Esophagus squamous epithelium (tissue), 5 donors: Measurements from ENCODE around the gene MATN1. TPM values are rescaled to one million over a fixed set of nuclear protein-coding genes. Genes with fewer than 3 reads are reported as not detected.

Experiments used
- DNase-seq: peaks from one replicate; lab custom pipeline; 2025; lab: John Stamatoyannopoulos, UW
- H3K27ac ChIP-seq, 4 donors: fragments of 200-600 bp; sonication (generic); one replicate each; pipeline ENCODE4 v1.5.1; 2016 to 2019; ENCODE audit warnings: mild to moderate bottlenecking in 1 of 4
- H3K27me3 ChIP-seq, 4 donors: fragments of 200-600 bp; sonication (generic); 1 replicate in 3 of 4; 2 replicates in 1 of 4; pipeline versions ENCODE4 v1.5.1 to v1.6.0; 2017 to 2021; ENCODE audit warnings: antibody characterized with exemption in 1 of 4
- H3K36me3 ChIP-seq, 3 donors: fragments of 200-600 bp; sonication (generic); one replicate each; pipeline ENCODE4 v1.5.1; 2016 to 2019
- H3K4me1 ChIP-seq, 3 donors: fragments of 200-600 bp; sonication (generic); one replicate each; pipeline ENCODE4 v1.5.1; 2017 to 2019
- H3K4me3 ChIP-seq, 4 donors: fragments of 200-600 bp; sonication (generic); 1 replicate in 3 of 4; 2 replicates in 1 of 4; pipeline ENCODE4 v1.5.1; 2016 to 2019; ENCODE audit warnings: mild to moderate bottlenecking in 2 of 4, moderate library complexity in 1 of 4
- H3K9me3 ChIP-seq, 3 donors: fragments of 200-600 bp; sonication (generic); one replicate each; pipeline ENCODE4 v1.5.1; 2016 to 2019
- POLR2A ChIP-seq, 4 donors: fragments of 450-650 bp; IDR thresholded peaks; one replicate each; pipeline ENCODE4 v1.6.1; 2017; ENCODE audit warnings: antibody characterized with exemption in 4 of 4, mild to moderate bottlenecking in 4 of 4, moderate library complexity in 3 of 4
- WGBS, 2 donors: methylation state at CpG; one replicate each; pipeline ENCODE4 v1.1.5; 2018; 5-methylcytosine and 5-hydroxymethylcytosine counted together
- intact Hi-C: fragments of 100-400 bp; cut with DNase I; formaldehyde crosslinking; loops from one replicate; pipeline ENCODE4 v1.15.0; 2022
- total RNA-seq, 4 donors: library from RNA; depleted of rRNA; stranded (reverse); fragments of >200 nt; gene quantifications; one replicate each; pipeline ENCODE4 v1.1.0, GENCODE V29; 2016
- TF ChIP-seq, protein P1 (sequence below), 6 experiments: fragments of 450-650 bp in 4 of 6; fragments of 200-600 bp in 2 of 6; sonication (generic) in 2 of 6; IDR thresholded peaks; one replicate each; pipeline ENCODE4 v1.5.1; 2016 to 2019; ENCODE audit warnings: antibody characterized with exemption in 6 of 6, mild to moderate bottlenecking in 4 of 6, moderate library complexity in 4 of 6
- donor health status: DM: yes; HTN: yes; CAD: no.

The MATN1 gene
- total RNA-seq, 4 donors from 2014 or later: not detected

DNA sequence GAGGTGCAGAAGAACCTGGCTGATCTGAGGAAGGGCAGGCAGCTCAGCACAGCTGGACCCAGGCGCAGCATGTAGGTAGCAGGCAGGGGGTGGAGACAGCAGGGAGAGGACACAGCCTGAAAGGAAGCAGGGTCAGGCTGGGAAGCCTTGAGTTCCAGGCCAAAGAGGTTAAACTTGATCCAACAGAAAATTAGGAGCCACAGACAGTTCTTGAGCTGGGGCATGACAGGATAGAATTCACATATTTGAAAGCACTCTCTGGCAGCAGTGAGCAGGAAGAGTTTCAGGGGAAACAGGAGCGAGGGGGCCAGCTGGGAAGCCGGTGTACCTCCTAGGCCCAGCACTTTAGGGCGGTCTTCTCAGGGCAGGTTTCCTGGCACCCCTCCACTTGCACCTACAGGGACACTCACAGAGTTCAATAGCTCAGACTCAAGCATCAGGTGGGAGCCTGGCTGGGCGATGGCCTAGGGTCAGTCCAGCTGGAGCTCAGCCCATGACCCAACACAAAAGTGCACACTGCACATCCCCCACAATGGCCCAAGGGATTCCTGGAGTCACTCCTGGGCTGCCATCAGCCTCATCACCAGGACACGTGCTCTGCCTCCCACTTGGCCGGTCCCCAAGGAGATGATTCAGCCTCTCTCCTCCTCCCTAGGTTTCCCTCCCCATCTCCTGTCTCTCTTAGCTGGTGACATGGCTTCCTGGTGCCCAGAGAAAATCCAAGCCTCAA lies 22.7 kb downstream of the MATN1 start:
- WGBS, 2 donors: 40 to 72% methylated on average over 3 to 6 of the region's 7 CpGs
- Histone ChIP-seq H3K27me3 (peaks cover 0 to 2% (median 0%) of the 10 kb centered on the region in 4 donors), H3K9me3 (no peaks in the 10 kb centered on the region), H3K4me3 (no peak overlapping the region), H3K4me1 (peaks cover 5 to 53% (median 29%) of the 10 kb centered on the region in 3 donors), H3K27ac (peak overlapping the region in 2 of 4 donors; percentile 46 to 74), H3K36me3 (no peaks in the 10 kb centered on the region)
- intact Hi-C loops: no loop called here
- TF ChIP-seq, protein P1, sequence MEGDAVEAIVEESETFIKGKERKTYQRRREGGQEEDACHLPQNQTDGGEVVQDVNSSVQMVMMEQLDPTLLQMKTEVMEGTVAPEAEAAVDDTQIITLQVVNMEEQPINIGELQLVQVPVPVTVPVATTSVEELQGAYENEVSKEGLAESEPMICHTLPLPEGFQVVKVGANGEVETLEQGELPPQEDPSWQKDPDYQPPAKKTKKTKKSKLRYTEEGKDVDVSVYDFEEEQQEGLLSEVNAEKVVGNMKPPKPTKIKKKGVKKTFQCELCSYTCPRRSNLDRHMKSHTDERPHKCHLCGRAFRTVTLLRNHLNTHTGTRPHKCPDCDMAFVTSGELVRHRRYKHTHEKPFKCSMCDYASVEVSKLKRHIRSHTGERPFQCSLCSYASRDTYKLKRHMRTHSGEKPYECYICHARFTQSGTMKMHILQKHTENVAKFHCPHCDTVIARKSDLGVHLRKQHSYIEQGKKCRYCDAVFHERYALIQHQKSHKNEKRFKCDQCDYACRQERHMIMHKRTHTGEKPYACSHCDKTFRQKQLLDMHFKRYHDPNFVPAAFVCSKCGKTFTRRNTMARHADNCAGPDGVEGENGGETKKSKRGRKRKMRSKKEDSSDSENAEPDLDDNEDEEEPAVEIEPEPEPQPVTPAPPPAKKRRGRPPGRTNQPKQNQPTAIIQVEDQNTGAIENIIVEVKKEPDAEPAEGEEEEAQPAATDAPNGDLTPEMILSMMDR (IDR thresholded peaks at IDR 0.05): no peak
- TF ChIP-seq POLR2A (IDR thresholded peaks at IDR 0.05): no peak
- no peak for DNase-seq

DNA sequence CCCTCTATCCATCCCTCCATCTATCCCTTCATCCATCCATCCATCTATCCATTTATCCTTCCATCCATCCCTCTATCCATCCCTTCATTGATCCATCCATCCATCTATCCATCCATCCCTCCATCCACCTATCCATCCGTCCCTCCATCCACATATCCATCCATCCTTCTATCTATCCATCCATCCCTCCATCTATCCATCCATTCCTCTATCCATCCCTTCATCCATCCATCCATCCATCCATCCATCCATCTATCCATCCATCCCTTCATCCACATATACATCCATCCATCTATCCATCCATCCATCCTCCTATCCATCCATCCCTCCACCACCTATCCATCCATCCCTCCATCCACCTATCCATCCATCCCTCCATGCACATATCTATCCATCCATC lies 23.6 kb downstream of the MATN1 start:
- DNase-seq: no peak
- WGBS, 2 donors: 62 to 87% methylated on average over 1 of the region's 1 CpG
- Histone ChIP-seq H3K27me3 (peaks cover 0 to 5% (median 0%) of the 10 kb centered on the region in 4 donors), H3K27ac (no peak overlapping the region), H3K4me3 (no peak overlapping the region), H3K4me1 (peaks cover 1 to 53% (median 26%) of the 10 kb centered on the region in 3 donors), H3K36me3 (no peaks in the 10 kb centered on the region), H3K9me3 (no peaks in the 10 kb centered on the region)
- no peak for TF ChIP-seq POLR2A (IDR thresholded peaks at IDR 0.05)
- TF ChIP-seq, protein P1 (IDR thresholded peaks at IDR 0.05): no peak
- intact Hi-C loops: no loop called here

DNA sequence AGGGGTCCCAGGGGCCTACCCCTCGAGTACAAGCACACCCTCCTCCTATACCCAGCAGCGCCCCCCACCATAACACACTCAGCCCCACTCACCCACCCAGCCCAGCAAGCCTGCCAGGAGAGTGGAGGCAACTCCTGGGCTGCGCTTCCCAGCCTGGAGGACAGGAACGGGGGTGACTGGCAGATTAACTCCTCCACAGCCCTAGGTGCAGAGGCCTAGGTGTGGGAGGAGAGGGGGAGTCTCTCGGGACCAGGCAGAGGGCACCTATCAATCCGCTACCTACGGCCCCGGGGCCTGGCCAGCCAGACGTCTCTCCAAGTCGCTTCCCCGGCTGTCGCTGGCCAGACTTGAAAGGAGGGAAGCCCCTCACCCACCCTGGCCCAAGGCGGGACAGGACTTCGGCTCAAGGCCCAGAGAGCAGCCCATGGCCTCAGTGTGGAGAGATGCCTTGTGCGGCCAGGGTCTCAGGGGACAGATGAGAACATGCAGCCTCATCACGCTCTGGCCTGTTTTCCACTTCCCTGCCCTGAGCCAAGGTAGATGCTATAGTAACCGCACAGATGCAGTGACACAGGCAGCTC lies 24.9 kb downstream of the MATN1 start:
- no peak for DNase-seq
- H3K36me3 ChIP-seq: no peaks in the 10 kb centered on the region
- H3K27me3 ChIP-seq: peaks cover 0 to 12% (median 0%) of the 10 kb centered on the region in 4 donors
- 83 to 100% methylated on average over 1 of the region's 17 CpGs for WGBS, 2 donors
- peak overlapping the region in 3 of 4 donors; percentile 29 to 60 (median 30) for H3K27ac ChIP-seq
- H3K9me3 ChIP-seq: no peaks in the 10 kb centered on the region
- peaks cover 0 to 53% (median 23%) of the 10 kb centered on the region in 3 donors for H3K4me1 ChIP-seq
- no peak for TF ChIP-seq POLR2A (IDR thresholded peaks at IDR 0.05)
- TF ChIP-seq, protein P1 (IDR thresholded peaks at IDR 0.05): no peak
- H3K4me3 ChIP-seq: no peak overlapping the region
- intact Hi-C loops: no loop called here

DNA sequence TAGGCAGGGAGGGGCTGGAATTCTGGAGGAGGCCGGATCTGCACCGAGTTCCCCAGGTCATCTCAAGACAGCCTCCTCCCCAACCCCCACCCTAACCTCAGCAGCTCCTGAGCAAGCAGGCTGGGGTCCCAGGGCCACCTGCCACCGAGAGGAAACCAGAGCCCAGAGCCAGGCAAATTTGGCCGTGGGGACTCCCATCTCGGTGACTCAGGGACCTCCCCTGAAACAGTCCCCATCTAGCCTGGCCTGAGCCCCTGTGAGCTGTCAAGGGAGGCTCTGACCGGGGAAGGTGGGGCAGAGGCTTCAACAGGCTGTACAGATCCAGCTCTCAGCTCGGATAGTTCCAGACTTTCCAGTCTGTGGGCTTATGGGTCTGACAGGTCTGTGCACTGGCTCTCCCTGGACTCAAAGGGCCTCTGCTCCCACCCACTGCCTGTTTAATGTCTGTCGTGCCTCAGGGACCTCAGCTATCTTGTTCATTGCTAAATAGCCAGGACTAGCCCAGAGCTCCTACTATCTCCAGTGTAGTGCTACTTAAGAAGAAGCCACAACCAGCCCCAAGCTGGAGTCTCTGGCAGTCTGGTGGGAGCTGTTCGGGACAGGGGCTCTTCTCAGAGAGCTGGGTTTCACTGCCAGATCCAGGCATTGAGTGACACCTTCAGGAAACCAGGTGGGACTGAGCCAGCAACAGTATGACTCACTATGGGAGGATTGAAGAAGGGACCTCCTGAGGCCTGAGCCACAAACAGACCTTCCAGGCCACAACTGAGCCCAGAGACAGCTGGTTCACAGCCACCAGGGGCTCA lies 25.6 kb downstream of the MATN1 start:
- peaks cover 0 to 53% (median 23%) of the 10 kb centered on the region in 3 donors for H3K4me1 ChIP-seq
- 44 to 53% methylated on average over 2 to 8 of the region's 9 CpGs for WGBS, 2 donors
- no peaks in the 10 kb centered on the region for H3K9me3 ChIP-seq
- H3K27ac ChIP-seq: peak overlapping the region in 3 of 4 donors; percentile 29 to 60 (median 30)
- no peaks in the 10 kb centered on the region for H3K36me3 ChIP-seq
- intact Hi-C loops: no loop called here
- no peak for TF ChIP-seq POLR2A (IDR thresholded peaks at IDR 0.05)
- TF ChIP-seq, protein P1 (IDR thresholded peaks at IDR 0.05): no peak
- H3K27me3 ChIP-seq: peaks cover 0 to 18% (median 0%) of the 10 kb centered on the region in 4 donors
- DNase-seq: no peak
- H3K4me3 ChIP-seq: no peak overlapping the region
